BE2C (cell line): ENCODE results near the gene KIF17.
"Not testable (repeated sequence)": the region's sequence is repeated elsewhere in the genome, so short reads cannot be mapped to it uniquely, and the experiment has no call there.

ENCODE experiments used
- DNase-seq: peaks from one replicate; pipeline ENCODE4 v3.0.0-alpha.2; 2020
- H3K27me3 ChIP-seq: fragments of 250-450 bp; sonication (Bioruptor Pico); 2 replicates; pipeline ENCODE4 v1.5.1; 2020; ENCODE audit warnings: mild to moderate bottlenecking
- H3K36me3 ChIP-seq: fragments of 250-450 bp; sonication (Bioruptor Pico); 2 replicates; pipeline ENCODE4 v1.5.1; 2020; ENCODE audit warnings: mild to moderate bottlenecking
- H3K4me1 ChIP-seq: fragments of 250-450 bp; sonication (Bioruptor Pico); 2 replicates; pipeline ENCODE4 v1.5.1; 2020
- H3K4me3 ChIP-seq: 2 replicates; pipeline ENCODE4 v1.5.1; 2011; ENCODE audit warnings: low read depth, low read length
- H3K9me3 ChIP-seq: fragments of 250-450 bp; sonication (Bioruptor Pico); 2 replicates; pipeline ENCODE4 v1.5.1; 2020
- CTCF ChIP-seq: IDR thresholded peaks from 2 replicates; pipeline ENCODE4 v1.5.1; 2012; ENCODE audit warnings: mild to moderate bottlenecking, low read depth, low read length

Gene KIF17

GRCh38 chr1:20720631-20721091 lies 2.9 kb upstream of the KIF17 start:
- no peak overlapping the region for H3K4me3 ChIP-seq
- DNase-seq: no peak
- H3K9me3 ChIP-seq: no peaks in the 10 kb centered on the region
- no peaks in the 10 kb centered on the region for H3K4me1 ChIP-seq
- H3K36me3 ChIP-seq: no peaks in the 10 kb centered on the region
- TF ChIP-seq CTCF: no peak
- no peaks in the 10 kb centered on the region for H3K27me3 ChIP-seq

GRCh38 chr1:20719871-20720620 lies 2.2 kb upstream of the KIF17 start:
- no peak for TF ChIP-seq CTCF
- H3K4me3 ChIP-seq: no peak overlapping the region
- no peaks in the 10 kb centered on the region for H3K27me3 ChIP-seq
- H3K36me3 ChIP-seq: no peaks in the 10 kb centered on the region
- no peaks in the 10 kb centered on the region for H3K9me3 ChIP-seq
- H3K4me1 ChIP-seq: no peaks in the 10 kb centered on the region
- DNase-seq: no peak

- Histone ChIP-seq H3K4me1 (no peaks in the 10 kb centered on the region), H3K9me3 (no peaks in the 10 kb centered on the region), H3K4me3 (no peak overlapping the region), H3K27me3 (no peaks in the 10 kb centered on the region), H3K36me3 (no peaks in the 10 kb centered on the region)
- no peak for TF ChIP-seq CTCF
- DNase-seq: no peak
Observed at GRCh38 chr1:20719261-20719660, 1.5 kb upstream of the KIF17 start.

GRCh38 chr1:20718343-20718882 lies 606 bp upstream of the KIF17 start:
- H3K4me3 ChIP-seq: peak overlapping the region; percentile 23; the same call in 1 of the 2 replicates
- H3K27me3 ChIP-seq, H3K4me1 ChIP-seq: not testable (repeated sequence)

GRCh38 chr1:20716232-20716631 lies 1.6 kb downstream of the KIF17 start:
- H3K4me3 ChIP-seq: no peak overlapping the region
- DNase-seq: no peak
- TF ChIP-seq CTCF: no peak
- no peaks in the 10 kb centered on the region for H3K36me3 ChIP-seq
- H3K4me1 ChIP-seq: no peaks in the 10 kb centered on the region
- no peaks in the 10 kb centered on the region for H3K27me3 ChIP-seq
- H3K9me3 ChIP-seq: no peaks in the 10 kb centered on the region

More at GRCh38 chr1:20718343-20718882, 606 bp upstream of the KIF17 start:
- not testable (repeated sequence) for H3K36me3 ChIP-seq, H3K9me3 ChIP-seq, DNase-seq

- H3K27me3 ChIP-seq: no peaks in the 10 kb centered on the region
- no peaks in the 10 kb centered on the region for H3K9me3 ChIP-seq
- no peak for TF ChIP-seq CTCF
- no peaks in the 10 kb centered on the region for H3K36me3 ChIP-seq
- H3K4me1 ChIP-seq: no peaks in the 10 kb centered on the region
- H3K4me3 ChIP-seq: no peak overlapping the region
- DNase-seq: no peak
Observed at GRCh38 chr1:20715406-20715805, 2.4 kb downstream of the KIF17 start.
